Activated CD4-positive, CD25-positive, alpha-beta regulatory T cell (primary cell): ENCODE measurements around the gene MOV10L1.
"Not testable (repeated sequence)": the region's sequence is repeated elsewhere in the genome, so short reads cannot be mapped to it uniquely, and the experiment has no call there.

ENCODE experiments used
- DNase-seq, 4 experiments: peaks; one replicate each; lab custom pipeline; 2025; lab: John Stamatoyannopoulos, UW

Gene MOV10L1

GRCh38 chr22:50138988-50139387, 49.2 kb downstream of the MOV10L1 start:
- no peak for DNase-seq

- DNase-seq: no peak
Measured at GRCh38 chr22:50139843-50140415, 50.1 kb downstream of the MOV10L1 start.

- DNase-seq: no peak
Measured at GRCh38 chr22:50140615-50141014, 50.8 kb downstream of the MOV10L1 start.

- no peak for DNase-seq
Measured at GRCh38 chr22:50141462-50141861, 51.7 kb downstream of the MOV10L1 start.

- no peak for DNase-seq
Measured at GRCh38 chr22:50141891-50142363, 52.1 kb downstream of the MOV10L1 start.

- no peak for DNase-seq
Measured at GRCh38 chr22:50143096-50143495, 53.3 kb downstream of the MOV10L1 start.

GRCh38 chr22:50144005-50144614, 54.3 kb downstream of the MOV10L1 start:
- no peak for DNase-seq

- no peak for DNase-seq
Measured at GRCh38 chr22:50145721-50146438, 56.1 kb downstream of the MOV10L1 start.

- no peak for DNase-seq
Measured at GRCh38 chr22:50146439-50147238, 56.8 kb downstream of the MOV10L1 start.

- not testable (repeated sequence) for DNase-seq
Measured at GRCh38 chr22:50147258-50148165, 57.7 kb downstream of the MOV10L1 start.

- DNase-seq: no peak
Measured at GRCh38 chr22:50148166-50148500, 58.3 kb downstream of the MOV10L1 start.

- DNase-seq: peak; percentile 35 to 64 (median 44)
Measured at GRCh38 chr22:50148991-50149721, 59.4 kb downstream of the MOV10L1 start.

GRCh38 chr22:50150161-50151129, 60.6 kb downstream of the MOV10L1 start:
- no peak for DNase-seq

GRCh38 chr22:50151571-50152537, 62.0 kb downstream of the MOV10L1 start:
- no peak for DNase-seq

- DNase-seq: no peak
Measured at GRCh38 chr22:50153056-50153755, 63.4 kb downstream of the MOV10L1 start.

GRCh38 chr22:50153756-50154140, 63.9 kb downstream of the MOV10L1 start:
- DNase-seq: no peak

GRCh38 chr22:50157709-50158375, 68.0 kb downstream of the MOV10L1 start:
- DNase-seq: no peak
